Neural progenitor cell (in vitro differentiated cells): Measurements from ENCODE around the gene PHF20.

ENCODE experiments used
- EZH2 ChIP-seq: fragments of 200-600 bp; sonication (generic); IDR thresholded peaks from 2 replicates; pipeline ENCODE4 v1.6.1; 2017; ENCODE audit warnings: antibody characterized with exemption, mild to moderate bottlenecking, moderate library complexity
- TF ChIP-seq, protein P1 (sequence below): fragments of 200-600 bp; sonication (generic); IDR thresholded peaks from 2 replicates; pipeline ENCODE4 v1.5.1; 2017; ENCODE audit warnings: antibody characterized with exemption, mild to moderate bottlenecking

DNA sequence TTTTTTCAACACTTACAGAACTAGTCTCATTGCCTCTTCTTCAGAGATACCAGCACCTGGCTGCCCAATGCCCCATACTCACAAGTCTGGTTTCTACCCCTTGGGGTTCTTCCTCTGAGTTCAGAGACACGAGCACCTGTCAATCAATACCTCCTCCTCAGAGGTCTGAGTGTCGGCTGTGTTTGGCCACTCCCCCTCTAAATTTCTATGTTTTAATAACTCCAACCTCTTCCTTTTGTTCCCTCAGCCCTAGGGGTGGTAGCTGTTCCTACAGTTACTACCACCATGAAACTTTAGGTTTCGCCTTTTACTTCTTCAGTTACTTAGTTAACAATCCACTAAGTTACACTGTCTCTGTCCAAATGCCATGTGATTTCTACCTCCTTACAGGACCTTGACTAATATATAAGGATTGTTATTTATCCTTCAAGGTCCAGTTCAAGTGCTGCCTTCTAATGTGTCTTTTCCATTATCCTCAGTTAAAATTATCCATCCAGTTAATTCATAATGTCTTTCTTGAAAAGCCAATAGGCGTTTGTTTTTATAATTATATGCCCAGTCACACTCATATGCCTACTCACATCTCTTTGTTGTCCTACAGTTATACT, 14.6 kb upstream of the PHF20 start:
- TF ChIP-seq, protein P1, sequence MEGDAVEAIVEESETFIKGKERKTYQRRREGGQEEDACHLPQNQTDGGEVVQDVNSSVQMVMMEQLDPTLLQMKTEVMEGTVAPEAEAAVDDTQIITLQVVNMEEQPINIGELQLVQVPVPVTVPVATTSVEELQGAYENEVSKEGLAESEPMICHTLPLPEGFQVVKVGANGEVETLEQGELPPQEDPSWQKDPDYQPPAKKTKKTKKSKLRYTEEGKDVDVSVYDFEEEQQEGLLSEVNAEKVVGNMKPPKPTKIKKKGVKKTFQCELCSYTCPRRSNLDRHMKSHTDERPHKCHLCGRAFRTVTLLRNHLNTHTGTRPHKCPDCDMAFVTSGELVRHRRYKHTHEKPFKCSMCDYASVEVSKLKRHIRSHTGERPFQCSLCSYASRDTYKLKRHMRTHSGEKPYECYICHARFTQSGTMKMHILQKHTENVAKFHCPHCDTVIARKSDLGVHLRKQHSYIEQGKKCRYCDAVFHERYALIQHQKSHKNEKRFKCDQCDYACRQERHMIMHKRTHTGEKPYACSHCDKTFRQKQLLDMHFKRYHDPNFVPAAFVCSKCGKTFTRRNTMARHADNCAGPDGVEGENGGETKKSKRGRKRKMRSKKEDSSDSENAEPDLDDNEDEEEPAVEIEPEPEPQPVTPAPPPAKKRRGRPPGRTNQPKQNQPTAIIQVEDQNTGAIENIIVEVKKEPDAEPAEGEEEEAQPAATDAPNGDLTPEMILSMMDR, result no peak
- no peak for TF ChIP-seq EZH2
